Measurements from ENCODE around the gene LAMA2. TPM values are rescaled to one million over a fixed set of nuclear protein-coding genes. Genes with fewer than 3 reads are reported as not detected.

The LAMA2 gene
- total RNA-seq, 1 experiment from 2014 or later = 4.2 TPM

DNA sequence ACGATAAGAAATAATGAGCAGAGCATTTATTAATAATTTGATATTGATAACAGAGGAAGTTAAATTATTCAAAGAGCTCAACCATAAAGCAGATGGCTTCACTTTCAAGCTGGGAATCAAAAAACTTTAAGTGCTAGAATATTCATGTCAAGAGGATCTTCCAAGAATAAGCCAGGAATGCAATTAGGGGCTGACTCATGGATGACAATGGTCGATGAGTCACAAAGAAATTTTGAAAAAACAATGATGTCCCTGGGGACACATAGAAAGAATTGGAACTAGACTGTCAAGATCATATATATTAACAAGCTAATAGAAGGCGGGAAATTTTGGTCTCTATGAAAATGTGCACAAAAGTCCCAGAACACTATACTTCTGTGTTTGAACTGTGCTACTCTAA, 304.1 kb downstream of the LAMA2 start:
- Mint-ChIP-seq H3K27ac (no peak overlapping the region), H3K4me1 (peaks cover 0 to 5% of the 10 kb centered on the region in 2 experiments; a peak in 2 of 4 replicates), H3K36me3 (ENCODE audit: insufficient read depth in 1 of 3, low read depth in 3 of 3) (no peaks in the 10 kb centered on the region), H3K9me3 (no peaks in the 10 kb centered on the region), H3K27me3 (ENCODE audit: low read depth) (no peaks in the 10 kb centered on the region), H3K4me3 (no peak overlapping the region)
- TF ChIP-seq, protein P1, sequence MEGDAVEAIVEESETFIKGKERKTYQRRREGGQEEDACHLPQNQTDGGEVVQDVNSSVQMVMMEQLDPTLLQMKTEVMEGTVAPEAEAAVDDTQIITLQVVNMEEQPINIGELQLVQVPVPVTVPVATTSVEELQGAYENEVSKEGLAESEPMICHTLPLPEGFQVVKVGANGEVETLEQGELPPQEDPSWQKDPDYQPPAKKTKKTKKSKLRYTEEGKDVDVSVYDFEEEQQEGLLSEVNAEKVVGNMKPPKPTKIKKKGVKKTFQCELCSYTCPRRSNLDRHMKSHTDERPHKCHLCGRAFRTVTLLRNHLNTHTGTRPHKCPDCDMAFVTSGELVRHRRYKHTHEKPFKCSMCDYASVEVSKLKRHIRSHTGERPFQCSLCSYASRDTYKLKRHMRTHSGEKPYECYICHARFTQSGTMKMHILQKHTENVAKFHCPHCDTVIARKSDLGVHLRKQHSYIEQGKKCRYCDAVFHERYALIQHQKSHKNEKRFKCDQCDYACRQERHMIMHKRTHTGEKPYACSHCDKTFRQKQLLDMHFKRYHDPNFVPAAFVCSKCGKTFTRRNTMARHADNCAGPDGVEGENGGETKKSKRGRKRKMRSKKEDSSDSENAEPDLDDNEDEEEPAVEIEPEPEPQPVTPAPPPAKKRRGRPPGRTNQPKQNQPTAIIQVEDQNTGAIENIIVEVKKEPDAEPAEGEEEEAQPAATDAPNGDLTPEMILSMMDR (conservative IDR thresholded peaks at IDR 0.05) = no peak
- Histone ChIP-seq H3T11ph (ENCODE audit: low read length) (no peak overlapping the region), H3K79me1 (ENCODE audit: insufficient read depth, low read depth, low read length, poor library complexity, severe bottlenecking) (no peaks in the 10 kb centered on the region), H3K4me2 (ENCODE audit: insufficient read depth, insufficient read length, low read length) (no peak overlapping the region), H3K79me2 (ENCODE audit: insufficient read depth, low read length) (no peaks in the 10 kb centered on the region), H3K4me1 (ENCODE audit: insufficient read depth, low read length) (no peaks in the 10 kb centered on the region), H3K23ac (ENCODE audit: insufficient read length, low read depth, low read length) (no peak overlapping the region), H3K9ac (ENCODE audit: extremely low read depth, insufficient read length, low read length) (no peak overlapping the region), H4K20me1 (ENCODE audit: control insufficient read depth, insufficient read depth, insufficient read length) (no peaks in the 10 kb centered on the region), H3K14ac (ENCODE audit: insufficient read depth, low read length) (no peak overlapping the region), H3K23me2 (ENCODE audit: insufficient read length, low read depth, low read length, poor library complexity, severe bottlenecking) (no peaks in the 10 kb centered on the region), H3K27ac (ENCODE audit: insufficient read length, low read depth, low read length) (no peak overlapping the region), H3K18ac (ENCODE audit: insufficient read length, low read depth, low read length) (no peak overlapping the region), H4K8ac (replicated peaks; ENCODE audit: insufficient read length, low read depth, low read length) (no peak overlapping the region), H2AFZ (ENCODE audit: low read length) (no peak overlapping the region), H2BK20ac (ENCODE audit: low read depth, low read length, poor library complexity, severe bottlenecking) (no peak overlapping the region), H3K56ac (ENCODE audit: insufficient read length, low read depth, low read length) (no peak overlapping the region), H2BK5ac (ENCODE audit: insufficient read length, low read length) (no peak overlapping the region), H4K91ac (ENCODE audit: insufficient read length, low read depth, low read length) (no peak overlapping the region), H3K4ac (ENCODE audit: low read depth, low read length) (no peak overlapping the region), H3K27me3 (ENCODE audit: insufficient read depth, low read length) (no peaks in the 10 kb centered on the region; the same call in 1 of the 2 replicates), H3K9me3 (ENCODE audit: control insufficient read depth, low read depth, low read length) (no peaks in the 10 kb centered on the region), H2BK120ac (ENCODE audit: low read depth, low read length, poor library complexity, severe bottlenecking) (no peak overlapping the region), H4K5ac (ENCODE audit: insufficient read length, low read depth, low read length) (no peak overlapping the region), H2BK12ac (ENCODE audit: insufficient read length, low read depth, low read length) (no peak overlapping the region), H2AK5ac (ENCODE audit: insufficient read length, low read length) (no peak overlapping the region), H2BK15ac (ENCODE audit: low read depth, low read length) (no peak overlapping the region)
- no peak for DNase-seq
- WGBS (ENCODE audit: extremely low coverage, insufficient read length, low lambda C conversion rate) = 100% methylated on average over 1 of the region's 3 CpGs
